Lower leg skin (tissue), 3 donors: ENCODE data around the gene SUPT7L.

Source experiments
- CTCF ChIP-seq, 3 donors: fragments of 450-650 bp; IDR thresholded peaks; one replicate each; pipeline ENCODE4 v1.5.1; 2016; ENCODE audit warnings: antibody characterized with exemption in 3 of 3, mild to moderate bottlenecking in 3 of 3, moderate library complexity in 2 of 3
- POLR2A ChIP-seq, 2 donors: fragments of 450-650 bp; IDR thresholded peaks; one replicate each; pipeline ENCODE4 v1.6.1; 2016 to 2017; ENCODE audit warnings: antibody characterized with exemption in 2 of 2, mild to moderate bottlenecking in 1 of 2, moderate library complexity in 1 of 2

- TF ChIP-seq POLR2A (IDR thresholded peaks at IDR 0.05) (no peak), CTCF (IDR thresholded peaks at IDR 0.05) (no peak)
Observed at GRCh38 chr2:27671235-27671634, 7.8 kb upstream of the SUPT7L start.
